Measurements from ENCODE around the gene PLVAP. TPM values are rescaled to one million over a fixed set of nuclear protein-coding genes. Genes with fewer than 3 reads are reported as not detected.

PLVAP gene
- total RNA-seq, 4 donors from 2014 or later = 4.7 to 204 (median 87.4) TPM

- intact Hi-C loops (cut with DNase I; ENCODE audit: low total_unique reads) = no loop called here
- no peaks in the 10 kb centered on the region for H3K9me3 ChIP-seq
- TF ChIP-seq CTCF (IDR thresholded peaks at IDR 0.05) (no peak), POLR2A (IDR thresholded peaks at IDR 0.05) (no peak)
- DNase-seq = no peak
- peak overlapping the region; percentile 34 to 59 for H3K4me3 ChIP-seq
- H3K27ac ChIP-seq = peak overlapping the region in 1 of 2 donors; percentile 30
- H3K4me1 ChIP-seq = peaks cover 0 to 17% of the 10 kb centered on the region in 2 donors
- no peaks in the 10 kb centered on the region for H3K36me3 ChIP-seq
- H3K27me3 ChIP-seq = peaks cover 0 to 12% of the 10 kb centered on the region in 2 donors
Measured at GRCh38 chr19:17333611-17334413, 43.3 kb downstream of the PLVAP start.

GRCh38 chr19:17332677-17333581, 44.2 kb downstream of the PLVAP start:
- DNase-seq = no peak
- Histone ChIP-seq H3K4me1 (peaks cover 0 to 18% of the 10 kb centered on the region in 2 donors), H3K27ac (no peak overlapping the region), H3K9me3 (no peaks in the 10 kb centered on the region), H3K27me3 (peaks cover 0 to 12% of the 10 kb centered on the region in 2 donors), H3K36me3 (no peaks in the 10 kb centered on the region), H3K4me3 (no peak overlapping the region)
- intact Hi-C loops (cut with DNase I; ENCODE audit: low total_unique reads) = no loop called here
- TF ChIP-seq POLR2A (IDR thresholded peaks at IDR 0.05) (no peak), CTCF (IDR thresholded peaks at IDR 0.05) (no peak)

- intact Hi-C loops (cut with DNase I; ENCODE audit: low total_unique reads) = no loop called here
- DNase-seq = no peak
Measured at GRCh38 chr19:17332360-17332676, 44.8 kb downstream of the PLVAP start.

GRCh38 chr19:17331045-17331558, 46.0 kb downstream of the PLVAP start:
- H3K4me1 ChIP-seq = peaks cover 0 to 16% of the 10 kb centered on the region in 2 donors
- intact Hi-C loops (cut with DNase I; ENCODE audit: low total_unique reads) = no loop called here
- DNase-seq = no peak
- H3K27ac ChIP-seq = no peak overlapping the region
- H3K27me3 ChIP-seq = peaks cover 0 to 12% of the 10 kb centered on the region in 2 donors
- no peak overlapping the region for H3K4me3 ChIP-seq
- TF ChIP-seq POLR2A (IDR thresholded peaks at IDR 0.05) (no peak), CTCF (IDR thresholded peaks at IDR 0.05) (no peak)
- no peaks in the 10 kb centered on the region for H3K36me3 ChIP-seq
- H3K9me3 ChIP-seq = no peaks in the 10 kb centered on the region

More at GRCh38 chr19:17332360-17332676, 44.8 kb downstream of the PLVAP start:
- H3K27ac ChIP-seq = no peak overlapping the region
- H3K27me3 ChIP-seq = peaks cover 0 to 12% of the 10 kb centered on the region in 2 donors
- no peak for TF ChIP-seq POLR2A (IDR thresholded peaks at IDR 0.05)
- TF ChIP-seq CTCF (IDR thresholded peaks at IDR 0.05) = no peak
- H3K4me1 ChIP-seq = peaks cover 0 to 16% of the 10 kb centered on the region in 2 donors
- no peaks in the 10 kb centered on the region for H3K9me3 ChIP-seq
- H3K4me3 ChIP-seq = no peak overlapping the region
- H3K36me3 ChIP-seq = no peaks in the 10 kb centered on the region
